Measurements from ENCODE around the gene ARRB1. TPM values are rescaled to one million over a fixed set of nuclear protein-coding genes. Genes with fewer than 3 reads are reported as not detected.
A peak's percentile ranks its signal among the peaks of the same experiment; 100 is the strongest.
"Not testable (repeated sequence)": the region's sequence is repeated elsewhere in the genome, so short reads cannot be mapped to it uniquely, and the experiment has no call there.

Gene ARRB1
- total and polyA plus RNA-seq, 12 donors, result 4.9 to 54.2 (median 31.0) TPM

- TF ChIP-seq CTCF (IDR thresholded peaks at IDR 0.05) (no peak), POLR2A (IDR thresholded peaks at IDR 0.05) (no peak)
- Histone ChIP-seq H3K4me3 (no peak overlapping the region), H3K36me3 (replicated peaks in 1 of 2) (no peaks in the 10 kb centered on the region), H3K27ac (peak overlapping the region in 2 of 5 donors; percentile 34 to 46), H3K9me3 (replicated peaks in 1 of 3) (no peaks in the 10 kb centered on the region), H3K4me1 (replicated peaks in 1 of 2) (peaks cover 5 to 62% of the 10 kb centered on the region in 2 donors), H3K27me3 (no peaks in the 10 kb centered on the region)
- no peak for DNase-seq
- WGBS, 4 donors, result 67 to 76% (median 72%) methylated on average over 9 to 11 of the region's 11 CpGs
- intact Hi-C loops (cut with DNase I), result no loop called here
These were observed 16.5 kb downstream of the ARRB1 start for GRCh38 chr11:75334976-75335375.

GRCh38 chr11:75334402-75334891 is 17.0 kb downstream of the ARRB1 start:
- H3K27ac ChIP-seq, result no peak overlapping the region
- TF ChIP-seq POLR2A (IDR thresholded peaks at IDR 0.05) (no peak), CTCF (IDR thresholded peaks at IDR 0.05) (no peak)
- H3K27me3 ChIP-seq, result no peaks in the 10 kb centered on the region
- peaks cover 0 to 58% of the 10 kb centered on the region in 2 donors for H3K4me1 ChIP-seq (replicated peaks in 1 of 2)
- H3K36me3 ChIP-seq (replicated peaks in 1 of 2), result no peaks in the 10 kb centered on the region
- H3K9me3 ChIP-seq (replicated peaks in 1 of 3), result no peaks in the 10 kb centered on the region
- no peak overlapping the region for H3K4me3 ChIP-seq
- WGBS, 4 donors, result 60 to 91% (median 75%) methylated on average over 2 of the region's 2 CpGs
- intact Hi-C loops (cut with DNase I), result no loop called here
- DNase-seq, result no peak

GRCh38 chr11:75333807-75334140 is 17.7 kb downstream of the ARRB1 start:
- H3K4me1 ChIP-seq (replicated peaks in 1 of 2), result peaks cover 0 to 51% of the 10 kb centered on the region in 2 donors
- no peak overlapping the region for H3K4me3 ChIP-seq
- DNase-seq, result peak in 1 of 7 donors; percentile 30
- intact Hi-C loops (cut with DNase I), result no loop called here
- H3K9me3 ChIP-seq (replicated peaks in 1 of 3), result no peaks in the 10 kb centered on the region
- no peaks in the 10 kb centered on the region for H3K36me3 ChIP-seq (replicated peaks in 1 of 2)
- no peaks in the 10 kb centered on the region for H3K27me3 ChIP-seq
- peak overlapping the region in 1 of 5 donors; percentile 20 for H3K27ac ChIP-seq
- TF ChIP-seq CTCF (IDR thresholded peaks at IDR 0.05), result no peak
- no peak for TF ChIP-seq POLR2A (IDR thresholded peaks at IDR 0.05)
- 68 to 85% (median 81%) methylated on average over 6 to 7 of the region's 7 CpGs for WGBS, 4 donors

GRCh38 chr11:75333022-75333806 is 18.2 kb downstream of the ARRB1 start:
- Histone ChIP-seq H3K4me1 (replicated peaks in 1 of 2) (peaks cover 0 to 46% of the 10 kb centered on the region in 2 donors), H3K27ac (peak overlapping the region in 1 of 5 donors; percentile 20)
- WGBS, 4 donors, result 75 to 82% (median 78%) methylated on average over 7 to 8 of the region's 8 CpGs

GRCh38 chr11:75331761-75332160 is 19.7 kb downstream of the ARRB1 start:
- H3K36me3 ChIP-seq (replicated peaks in 1 of 2); DNase-seq; H3K9me3 ChIP-seq (replicated peaks in 1 of 3); H3K4me3 ChIP-seq; H3K27me3 ChIP-seq; H3K27ac ChIP-seq; intact Hi-C loops (cut with DNase I): not testable (repeated sequence)
- 94 to 96% (median 95%) methylated on average over 9 of the region's 9 CpGs for WGBS, 4 donors
- H3K4me1 ChIP-seq (replicated peaks in 1 of 2), result peaks cover 0 to 31% of the 10 kb centered on the region in 2 donors

More at GRCh38 chr11:75333022-75333806, 18.2 kb downstream of the ARRB1 start:
- Histone ChIP-seq H3K36me3 (replicated peaks in 1 of 2) (no peaks in the 10 kb centered on the region), H3K9me3 (replicated peaks in 1 of 3) (no peaks in the 10 kb centered on the region), H3K27me3 (no peaks in the 10 kb centered on the region), H3K4me3 (no peak overlapping the region)
- DNase-seq, result no peak
- intact Hi-C loops (cut with DNase I), result no loop called here
- TF ChIP-seq CTCF (IDR thresholded peaks at IDR 0.05) (no peak), POLR2A (IDR thresholded peaks at IDR 0.05) (no peak)

GRCh38 chr11:75331304-75331703 is 20.2 kb downstream of the ARRB1 start:
- 90 to 96% (median 92%) methylated on average over 6 of the region's 6 CpGs for WGBS, 4 donors
- intact Hi-C loops (cut with DNase I), result not testable (repeated sequence)
- H3K4me1 ChIP-seq (replicated peaks in 1 of 2), result peaks cover 0 to 31% of the 10 kb centered on the region in 2 donors

GRCh38 chr11:75330886-75331285 is 20.6 kb downstream of the ARRB1 start:
- intact Hi-C loops (cut with DNase I), result not testable (repeated sequence)
- peaks cover 0 to 32% of the 10 kb centered on the region in 2 donors for H3K4me1 ChIP-seq (replicated peaks in 1 of 2)

More at GRCh38 chr11:75331304-75331703, 20.2 kb downstream of the ARRB1 start:
- H3K4me3 ChIP-seq; H3K27me3 ChIP-seq; H3K9me3 ChIP-seq (replicated peaks in 1 of 3); H3K36me3 ChIP-seq (replicated peaks in 1 of 2); DNase-seq; H3K27ac ChIP-seq: not testable (repeated sequence)

More at GRCh38 chr11:75330886-75331285, 20.6 kb downstream of the ARRB1 start:
- H3K36me3 ChIP-seq (replicated peaks in 1 of 2); H3K27me3 ChIP-seq; DNase-seq; H3K9me3 ChIP-seq (replicated peaks in 1 of 3); H3K27ac ChIP-seq; H3K4me3 ChIP-seq: not testable (repeated sequence)
- WGBS, 4 donors, result 92 to 95% (median 94%) methylated on average over 14 of the region's 14 CpGs
